BLaER1 (cell line): ENCODE measurements around the gene NTRK2.
A peak's percentile ranks its signal among the peaks of the same experiment; 100 is the strongest.

Source experiments
- H3K27ac ChIP-seq: shearing (Covaris generic); formaldehyde crosslinking; 2 replicates; pipeline ENCODE4 v1.8.1; 2022
- H3K27me3 ChIP-seq: shearing (Covaris generic); formaldehyde crosslinking; 2 replicates; pipeline ENCODE4 v1.8.1; 2022
- H3K36me3 ChIP-seq: shearing (Covaris generic); formaldehyde crosslinking; 2 replicates; pipeline ENCODE4 v1.8.1; 2022
- H3K4me1 ChIP-seq: shearing (Covaris generic); formaldehyde crosslinking; 2 replicates; pipeline ENCODE4 v1.8.1; 2022
- H3K4me2 ChIP-seq: shearing (Covaris generic); formaldehyde crosslinking; 2 replicates; pipeline ENCODE4 v1.8.1; 2022
- H3K4me3 ChIP-seq: shearing (Covaris generic); formaldehyde crosslinking; 2 replicates; pipeline ENCODE4 v1.8.1; 2022
- H3K9ac ChIP-seq: shearing (Covaris generic); formaldehyde crosslinking; 2 replicates; pipeline ENCODE4 v1.8.1; 2022
- H3K9me3 ChIP-seq: shearing (Covaris generic); formaldehyde crosslinking; 2 replicates; pipeline ENCODE4 v1.8.1; 2022
- H4K20me1 ChIP-seq: shearing (Covaris generic); formaldehyde crosslinking; 2 replicates; pipeline ENCODE4 v1.8.1; 2022
- Cebpa-rat ChIP-seq: shearing (Covaris generic); IDR thresholded peaks from 2 replicates; pipeline ENCODE4 v1.8.1; 2022

NTRK2 gene

DNA sequence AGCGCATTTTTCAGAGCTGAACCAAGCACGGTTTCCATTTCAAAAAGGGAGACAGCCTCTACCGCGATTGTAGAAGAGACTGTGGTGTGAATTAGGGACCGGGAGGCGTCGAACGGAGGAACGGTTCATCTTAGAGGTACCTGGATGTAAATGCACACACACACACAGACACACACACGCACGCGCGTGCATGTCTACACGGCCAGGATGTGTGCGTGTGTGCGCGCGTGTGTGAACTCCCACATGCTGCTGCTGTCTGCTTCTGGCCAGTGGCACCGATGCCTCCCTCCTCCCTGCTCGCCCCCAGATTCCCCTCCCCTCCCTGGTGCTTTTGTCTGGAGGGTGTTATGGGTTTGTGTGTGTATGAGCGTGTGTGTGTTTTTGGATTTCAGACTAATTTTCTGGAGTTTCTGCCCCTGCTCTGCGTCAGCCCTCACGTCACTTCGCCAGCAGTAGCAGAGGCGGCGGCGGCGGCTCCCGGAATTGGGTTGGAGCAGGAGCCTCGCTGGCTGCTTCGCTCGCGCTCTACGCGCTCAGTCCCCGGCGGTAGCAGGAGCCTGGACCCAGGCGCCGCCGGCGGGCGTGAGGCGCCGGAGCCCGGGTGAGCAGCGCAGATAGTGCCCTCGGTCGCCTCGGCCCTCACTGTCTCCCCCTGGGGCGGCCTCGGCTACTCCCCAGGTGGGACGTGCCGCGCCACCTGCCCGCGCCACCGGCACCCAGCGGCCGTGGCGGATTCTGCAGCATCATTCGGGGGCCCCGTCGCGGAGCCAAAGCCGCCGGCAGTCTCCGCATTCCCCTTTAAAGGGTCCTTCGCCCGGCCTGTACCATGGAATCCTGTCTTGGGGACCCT lies at the start of gene NTRK2:
Gene NTRK2, plus strand, starts transcription at position 442 of the 850 bp plus-strand sequence. CDS start 1,020 bp downstream, outside the sequence.
- peaks cover 9% of the 10 kb centered on the region for H3K4me1 ChIP-seq
- no peak within 1 kb of the TSS for H3K9ac ChIP-seq
- H3K9me3 ChIP-seq = peaks cover 27% of the 10 kb centered on the region
- no peaks in the 10 kb centered on the region for H4K20me1 ChIP-seq
- TF ChIP-seq Cebpa-rat = no peak
- H3K27ac ChIP-seq = no peak within 1 kb of the TSS
- H3K4me3 ChIP-seq = peak within 1 kb of the TSS; percentile 54
- peaks cover 26% of the 10 kb centered on the region for H3K27me3 ChIP-seq
- peak within 1 kb of the TSS; percentile 64 for H3K4me2 ChIP-seq
- H3K36me3 ChIP-seq = no peaks in the 10 kb centered on the region

DNA sequence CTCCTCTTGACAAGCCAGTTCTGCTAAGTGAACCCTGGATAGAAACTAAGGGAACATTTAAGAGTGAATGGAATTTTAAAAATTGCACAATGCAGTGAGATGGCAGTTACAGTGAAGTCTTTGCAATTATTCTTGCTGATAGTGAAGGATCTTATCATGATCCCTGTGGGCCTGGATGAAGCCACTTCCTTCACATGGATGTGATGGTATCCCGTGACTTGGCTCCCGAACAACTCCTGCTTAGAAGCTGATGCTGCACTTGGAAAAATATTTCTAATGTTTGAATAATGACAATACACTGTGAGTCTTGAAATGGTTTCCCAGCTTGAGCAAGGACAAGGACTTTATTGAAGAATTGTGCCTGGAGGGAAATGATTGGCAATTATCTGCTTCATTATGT lies 49.2 kb upstream of the NTRK2 start:
- no peaks in the 10 kb centered on the region for H3K36me3 ChIP-seq
- H3K4me1 ChIP-seq = peaks cover 7% of the 10 kb centered on the region; the same call in 1 of the 2 replicates
- H3K27ac ChIP-seq = no peak overlapping the region
- H3K27me3 ChIP-seq = no peaks in the 10 kb centered on the region
- H3K4me2 ChIP-seq = 0 out of 2 replicates have a peak overlapping the region, but pooled peaks have one; percentile 35
- no peaks in the 10 kb centered on the region for H4K20me1 ChIP-seq
- no peaks in the 10 kb centered on the region for H3K9me3 ChIP-seq
- no peak overlapping the region for H3K9ac ChIP-seq
- no peak for TF ChIP-seq Cebpa-rat
- H3K4me3 ChIP-seq = no peak overlapping the region

DNA sequence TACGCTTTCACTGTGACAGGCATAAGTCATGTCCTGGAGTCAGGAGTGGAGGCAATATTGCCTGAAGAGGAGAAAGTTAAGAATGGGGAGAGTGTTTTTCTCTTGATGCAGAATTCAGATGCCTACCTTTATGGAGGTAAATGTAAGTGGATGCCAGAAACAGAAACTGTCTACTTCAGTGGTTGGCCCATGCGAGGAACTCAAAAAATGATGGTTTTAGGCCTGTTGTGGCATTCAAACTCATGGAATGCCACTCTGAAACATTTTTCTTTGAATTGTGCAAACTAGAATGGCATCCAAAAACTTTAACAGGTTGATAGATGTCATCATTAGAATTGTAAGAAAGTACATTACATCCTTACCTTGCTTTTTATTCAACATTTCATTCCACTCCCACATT lies 47.7 kb upstream of the NTRK2 start:
- no peak overlapping the region for H3K27ac ChIP-seq
- H3K36me3 ChIP-seq = no peaks in the 10 kb centered on the region
- no peak overlapping the region for H3K4me2 ChIP-seq
- no peak for TF ChIP-seq Cebpa-rat
- no peak overlapping the region for H3K4me3 ChIP-seq
- H3K9ac ChIP-seq = no peak overlapping the region
- H4K20me1 ChIP-seq = no peaks in the 10 kb centered on the region
- peaks cover 7% of the 10 kb centered on the region; the same call in 1 of the 2 replicates for H3K4me1 ChIP-seq
- no peaks in the 10 kb centered on the region for H3K9me3 ChIP-seq
- H3K27me3 ChIP-seq = no peaks in the 10 kb centered on the region

DNA sequence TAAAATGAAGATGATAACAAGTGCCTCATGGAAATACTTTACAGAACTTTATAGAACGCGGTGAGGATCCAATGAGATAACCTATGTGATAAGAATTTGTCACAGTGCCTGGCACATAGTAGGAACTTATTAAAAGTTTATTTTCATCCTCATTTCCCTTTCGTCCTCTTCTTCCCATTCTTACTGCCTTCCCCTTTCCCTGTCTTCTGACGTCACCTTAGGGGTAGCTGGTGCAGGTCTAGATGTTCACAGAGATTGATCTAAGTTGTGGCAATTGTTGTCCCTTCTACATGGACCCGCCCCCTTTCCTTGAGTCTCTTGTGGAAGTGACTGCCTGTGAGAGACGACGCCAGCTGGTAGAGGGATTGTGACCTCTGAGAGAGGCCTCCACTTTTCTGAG lies 46.5 kb upstream of the NTRK2 start:
- no peaks in the 10 kb centered on the region for H4K20me1 ChIP-seq
- H3K4me1 ChIP-seq = peaks cover 7% of the 10 kb centered on the region; the same call in 1 of the 2 replicates
- H3K4me2 ChIP-seq = no peak overlapping the region
- no peaks in the 10 kb centered on the region for H3K9me3 ChIP-seq
- H3K9ac ChIP-seq = no peak overlapping the region
- no peaks in the 10 kb centered on the region for H3K36me3 ChIP-seq
- no peak overlapping the region for H3K27ac ChIP-seq
- TF ChIP-seq Cebpa-rat = no peak
- H3K27me3 ChIP-seq = no peaks in the 10 kb centered on the region
- no peak overlapping the region for H3K4me3 ChIP-seq

DNA sequence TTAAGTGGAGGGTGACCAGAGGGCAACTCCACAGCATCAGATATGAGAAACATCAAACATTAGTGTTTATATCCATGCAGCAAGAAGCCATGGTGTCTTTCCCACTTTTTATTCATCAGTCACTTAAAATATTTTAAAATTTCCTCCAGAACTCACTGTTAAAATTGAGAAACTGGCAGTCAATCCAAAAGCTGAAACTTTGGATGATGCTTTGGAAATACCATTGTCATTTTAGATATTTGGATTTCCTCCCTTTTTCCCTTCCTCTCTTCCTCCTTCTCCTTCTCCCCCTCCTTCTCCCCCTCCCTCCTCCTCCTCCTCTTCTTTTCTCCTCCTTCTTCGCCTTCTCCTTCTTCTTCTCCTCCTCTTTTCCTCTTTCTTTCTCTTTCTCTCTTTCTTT lies 33.1 kb upstream of the NTRK2 start:
- no peak overlapping the region for H3K4me3 ChIP-seq
- H3K36me3 ChIP-seq = no peaks in the 10 kb centered on the region
- no peaks in the 10 kb centered on the region for H3K4me1 ChIP-seq
- H3K9ac ChIP-seq = no peak overlapping the region
- H3K27me3 ChIP-seq = no peaks in the 10 kb centered on the region
- peaks cover 7% of the 10 kb centered on the region; the same call in 1 of the 2 replicates for H3K9me3 ChIP-seq
- H3K4me2 ChIP-seq = no peak overlapping the region
- no peaks in the 10 kb centered on the region for H4K20me1 ChIP-seq
- no peak overlapping the region for H3K27ac ChIP-seq
- no peak for TF ChIP-seq Cebpa-rat

DNA sequence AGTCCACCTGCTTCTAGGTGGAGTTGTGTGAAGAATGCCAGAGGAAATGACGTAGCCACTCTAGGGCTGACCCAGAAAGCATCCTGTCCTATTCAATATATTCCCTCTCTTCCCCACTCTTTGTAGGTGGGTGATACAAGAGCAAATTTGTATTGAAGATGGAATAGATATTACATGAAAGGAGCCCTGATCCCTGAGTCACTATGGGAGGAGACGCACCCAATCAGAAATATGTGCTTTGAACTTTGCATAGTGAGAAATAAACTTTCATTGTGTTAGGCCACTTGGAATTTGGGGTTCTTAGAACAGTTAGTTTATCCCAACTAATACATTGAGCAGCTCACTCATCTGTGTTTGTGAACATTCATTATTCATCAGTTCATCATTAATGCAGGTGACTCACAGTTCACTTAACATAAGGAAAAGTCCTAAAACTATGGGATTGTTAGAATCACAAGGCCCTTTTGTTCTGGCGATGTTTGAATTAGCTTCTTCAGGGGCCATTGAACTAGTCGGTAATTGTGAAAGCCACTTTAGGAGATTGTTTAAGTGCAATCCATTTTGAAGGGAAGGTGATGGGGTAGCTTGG lies 26.9 kb upstream of the NTRK2 start:
- no peaks in the 10 kb centered on the region for H3K36me3 ChIP-seq
- TF ChIP-seq Cebpa-rat = no peak
- H3K27ac ChIP-seq = no peak overlapping the region
- no peak overlapping the region for H3K9ac ChIP-seq
- no peaks in the 10 kb centered on the region for H3K27me3 ChIP-seq
- H4K20me1 ChIP-seq = no peaks in the 10 kb centered on the region
- no peaks in the 10 kb centered on the region for H3K4me1 ChIP-seq
- H3K9me3 ChIP-seq = peaks cover 7% of the 10 kb centered on the region; the same call in 1 of the 2 replicates
- H3K4me2 ChIP-seq = no peak overlapping the region
- H3K4me3 ChIP-seq = no peak overlapping the region

DNA sequence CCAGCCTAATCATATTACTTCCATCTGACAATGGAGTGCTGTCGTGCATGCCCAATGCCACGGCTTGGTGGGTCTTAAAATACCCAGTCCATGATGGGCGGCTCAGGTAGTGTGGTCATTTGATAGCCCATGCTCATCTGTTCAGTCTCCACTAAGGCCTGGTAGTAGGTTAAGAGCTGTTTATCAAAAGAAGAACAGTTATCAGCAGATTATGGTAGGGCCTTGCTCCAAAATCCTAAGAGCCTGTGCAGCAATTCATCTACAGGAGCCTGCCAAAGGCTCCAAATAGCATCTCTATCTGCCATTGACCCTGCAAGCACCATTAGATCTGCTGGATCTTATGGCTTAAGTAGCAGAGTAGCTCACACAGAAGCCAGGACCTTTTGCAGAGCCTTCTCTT lies 21.8 kb upstream of the NTRK2 start:
- no peak for TF ChIP-seq Cebpa-rat
- Histone ChIP-seq H3K4me1 (no peaks in the 10 kb centered on the region), H3K4me2 (no peak overlapping the region), H4K20me1 (no peaks in the 10 kb centered on the region), H3K36me3 (no peaks in the 10 kb centered on the region), H3K27ac (no peak overlapping the region), H3K27me3 (no peaks in the 10 kb centered on the region), H3K9me3 (no peaks in the 10 kb centered on the region), H3K9ac (no peak overlapping the region), H3K4me3 (no peak overlapping the region)

DNA sequence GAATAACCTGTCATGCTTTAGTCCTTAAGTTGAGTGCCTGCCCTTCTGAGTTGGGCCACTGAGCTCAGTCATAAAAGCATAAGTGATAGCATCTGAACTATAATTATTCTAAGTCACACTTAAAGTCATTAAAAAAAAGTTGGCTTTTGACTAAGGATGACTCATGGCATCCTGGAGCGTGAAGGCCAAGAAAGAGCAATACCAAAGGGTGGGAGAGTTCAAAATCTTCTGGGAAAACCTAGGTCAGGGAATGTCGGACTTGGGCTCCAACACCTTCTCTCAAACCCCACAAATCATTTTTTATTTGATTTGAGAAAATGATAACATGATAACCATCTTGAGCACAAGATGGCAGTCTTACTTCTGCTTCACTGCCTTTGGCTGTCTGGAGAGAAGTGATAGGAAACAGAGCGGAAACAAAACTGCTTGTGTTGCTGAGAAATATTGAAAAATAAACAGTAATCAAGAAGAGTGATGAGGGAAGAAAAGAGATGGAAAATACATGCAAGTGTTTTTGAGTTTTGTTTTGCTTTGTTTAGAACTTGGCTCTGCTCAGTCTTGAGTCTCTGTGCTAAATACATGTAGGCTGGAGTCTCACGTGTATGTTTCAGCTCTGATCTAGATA lies 16.9 kb upstream of the NTRK2 start:
- H4K20me1 ChIP-seq = no peaks in the 10 kb centered on the region
- TF ChIP-seq Cebpa-rat = no peak
- peaks cover 6% of the 10 kb centered on the region; the same call in 1 of the 2 replicates for H3K4me1 ChIP-seq
- no peaks in the 10 kb centered on the region for H3K27me3 ChIP-seq
- H3K9me3 ChIP-seq = no peaks in the 10 kb centered on the region
- no peak overlapping the region for H3K27ac ChIP-seq
- no peak overlapping the region for H3K9ac ChIP-seq
- no peaks in the 10 kb centered on the region for H3K36me3 ChIP-seq
- no peak overlapping the region for H3K4me2 ChIP-seq
- no peak overlapping the region for H3K4me3 ChIP-seq

DNA sequence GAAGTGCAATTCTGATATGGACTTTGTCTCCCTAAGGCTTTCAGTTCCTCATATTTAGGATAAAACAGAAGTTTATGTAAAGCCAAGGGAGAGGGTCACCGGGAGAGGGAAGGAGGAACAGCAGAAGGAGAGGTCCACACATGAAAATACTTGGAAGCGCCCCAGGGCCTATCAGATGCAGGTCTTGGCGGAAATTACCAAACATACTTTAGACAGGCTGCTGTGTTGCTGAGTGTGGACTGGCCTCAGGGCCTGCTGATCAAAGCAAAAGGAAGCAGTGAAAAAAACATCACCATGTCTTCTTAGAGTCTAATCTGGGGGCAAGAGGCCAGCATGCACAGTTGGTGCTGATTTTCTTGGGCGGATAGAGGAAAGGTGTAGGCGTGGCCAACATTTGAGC lies 14.1 kb upstream of the NTRK2 start:
- Histone ChIP-seq H3K4me1 (peaks cover 6% of the 10 kb centered on the region; the same call in 1 of the 2 replicates), H3K27me3 (no peaks in the 10 kb centered on the region), H3K36me3 (no peaks in the 10 kb centered on the region), H3K9ac (no peak overlapping the region), H3K27ac (no peak overlapping the region), H4K20me1 (no peaks in the 10 kb centered on the region), H3K9me3 (no peaks in the 10 kb centered on the region), H3K4me2 (no peak overlapping the region), H3K4me3 (no peak overlapping the region)
- TF ChIP-seq Cebpa-rat = no peak

DNA sequence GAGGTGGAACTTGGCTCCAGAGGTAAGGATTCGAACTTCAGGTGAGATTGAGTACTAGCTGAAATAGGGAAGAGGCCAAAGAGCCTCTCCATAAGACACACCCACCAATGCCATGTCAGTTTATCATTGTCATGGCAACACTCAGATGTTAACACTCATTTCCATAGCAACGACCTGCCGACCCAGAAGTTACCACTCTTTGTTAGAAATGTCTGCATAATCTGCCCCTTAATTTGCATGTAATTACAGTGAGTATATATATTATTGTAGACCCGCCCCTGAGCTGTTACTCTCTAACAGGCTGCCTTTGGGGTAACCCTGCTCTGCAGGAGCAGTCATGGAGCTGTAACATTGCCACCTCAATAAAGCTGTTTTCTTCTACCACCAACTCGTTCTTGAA lies 10.2 kb upstream of the NTRK2 start:
- no peak overlapping the region for H3K4me3 ChIP-seq
- H3K9me3 ChIP-seq = no peaks in the 10 kb centered on the region
- no peak overlapping the region for H3K4me2 ChIP-seq
- no peak for TF ChIP-seq Cebpa-rat
- H3K9ac ChIP-seq = no peak overlapping the region
- no peaks in the 10 kb centered on the region for H3K36me3 ChIP-seq
- no peaks in the 10 kb centered on the region for H4K20me1 ChIP-seq
- no peaks in the 10 kb centered on the region for H3K27me3 ChIP-seq
- H3K27ac ChIP-seq = no peak overlapping the region
- peaks cover 6% of the 10 kb centered on the region; the same call in 1 of the 2 replicates for H3K4me1 ChIP-seq
